ENCODE results near the gene LANCL3. TPM values are rescaled to one million over a fixed set of nuclear protein-coding genes. Genes with fewer than 3 reads are reported as not detected.
A peak's percentile ranks its signal among the peaks of the same experiment; 100 is the strongest.
"Not testable (repeated sequence)": the region's sequence is repeated elsewhere in the genome, so short reads cannot be mapped to it uniquely, and the experiment has no call there.

Gene LANCL3
- total RNA-seq (2021; ENCODE audit: unreplicated experiment) (0.03 TPM), Bru-seq, nascent RNA (not detected), BruChase-seq, experiment 1, labeled RNA remaining after a 2-hour chase (percentile 12 among the genes with signal in this experiment), BruChase-seq, experiment 2, labeled RNA remaining after a 6-hour chase (not detected)
- polyA plus RNA-seq (2012; ENCODE audit: insufficient read length): not detected
- long read RNA-seq: 0 reads

- CTCF ChIA-PET; H3K27me3 ChIP-seq (ENCODE audit: control insufficient read depth, insufficient read depth, low read length); H3K4me1 ChIP-seq (ENCODE audit: control insufficient read depth, insufficient read depth, low read length); DNase-seq (ENCODE audit: low read depth, low spot score); intact Hi-C loops (cut with micrococcal nuclease; ENCODE audit: unreplicated experiment); H3K27ac ChIP-seq (ENCODE audit: low read length); BruUV-seq (replicated peaks); POLR2A ChIA-PET; H3K9me3 ChIP-seq (ENCODE audit: control insufficient read depth, insufficient read depth, low read depth, low read length); in situ Hi-C loops (cut with HindIII; ENCODE audit: low pct_unique_long_range_greater_than_20kb, low sequenced_read_pairs); H3K36me3 ChIP-seq (ENCODE audit: control insufficient read depth, insufficient read depth, low read length): not testable (repeated sequence)
- ATAC-seq: peak; percentile 60
- H3K4me3 ChIP-seq (ENCODE audit: low read depth in 2 of 2, low read length in 2 of 2): peak within 1 kb of the TSS in 1 of 2 experiments; percentile 8; a peak in 1 of 4 replicates
Observed at GRCh38 chrX:37571426-37572107, at the start of gene LANCL3. TSS of gene LANCL3 (plus strand) at chrX:37571661. CDS start at chrX:37571871, 210 bp downstream.

- H3K4me3 ChIP-seq (ENCODE audit: low read depth in 2 of 2, low read length in 2 of 2); ATAC-seq; H3K27ac ChIP-seq (ENCODE audit: low read length); DNase-seq (ENCODE audit: low read depth, low spot score); H3K9me3 ChIP-seq (ENCODE audit: control insufficient read depth, insufficient read depth, low read depth, low read length); H3K27me3 ChIP-seq (ENCODE audit: control insufficient read depth, insufficient read depth, low read length); H3K4me1 ChIP-seq (ENCODE audit: control insufficient read depth, insufficient read depth, low read length); H3K36me3 ChIP-seq (ENCODE audit: control insufficient read depth, insufficient read depth, low read length); in situ Hi-C loops (cut with HindIII; ENCODE audit: low pct_unique_long_range_greater_than_20kb, low sequenced_read_pairs); BruUV-seq (replicated peaks); POLR2A ChIA-PET; CTCF ChIA-PET; intact Hi-C loops (cut with micrococcal nuclease; ENCODE audit: unreplicated experiment): not testable (repeated sequence)
Observed at GRCh38 chrX:37523673-37524072, 47.8 kb upstream of the LANCL3 start.

GRCh38 chrX:37541991-37542390, 29.5 kb upstream of the LANCL3 start:
- CTCF ChIA-PET: no interaction called here
- no TSS peak for BruUV-seq (replicated peaks)
- H3K9me3 ChIP-seq (ENCODE audit: control insufficient read depth, insufficient read depth, low read depth, low read length): no peaks in the 10 kb centered on the region
- in situ Hi-C loops (cut with HindIII; ENCODE audit: low pct_unique_long_range_greater_than_20kb, low sequenced_read_pairs): no loop called here
- H3K27ac ChIP-seq (ENCODE audit: low read length): no peak overlapping the region
- POLR2A ChIA-PET: no interaction called here
- DNase-seq (ENCODE audit: low read depth, low spot score) (no peak), ATAC-seq (no peak)
- no peak overlapping the region for H3K4me3 ChIP-seq (ENCODE audit: low read depth in 2 of 2, low read length in 2 of 2)
- no peaks in the 10 kb centered on the region for H3K4me1 ChIP-seq (ENCODE audit: control insufficient read depth, insufficient read depth, low read length)
- TF ChIP-seq POLR2AphosphoS5 (IDR thresholded peaks at IDR 0.05; ENCODE audit: low read depth, low read length) (no peak), TCF7L2 (IDR thresholded peaks at IDR 0.05; ENCODE audit: low read depth, low read length) (no peak)
- H3K36me3 ChIP-seq (ENCODE audit: control insufficient read depth, insufficient read depth, low read length): no peaks in the 10 kb centered on the region
- no peaks in the 10 kb centered on the region for H3K27me3 ChIP-seq (ENCODE audit: control insufficient read depth, insufficient read depth, low read length)
- intact Hi-C loops (cut with micrococcal nuclease; ENCODE audit: unreplicated experiment): no loop called here

DNA sequence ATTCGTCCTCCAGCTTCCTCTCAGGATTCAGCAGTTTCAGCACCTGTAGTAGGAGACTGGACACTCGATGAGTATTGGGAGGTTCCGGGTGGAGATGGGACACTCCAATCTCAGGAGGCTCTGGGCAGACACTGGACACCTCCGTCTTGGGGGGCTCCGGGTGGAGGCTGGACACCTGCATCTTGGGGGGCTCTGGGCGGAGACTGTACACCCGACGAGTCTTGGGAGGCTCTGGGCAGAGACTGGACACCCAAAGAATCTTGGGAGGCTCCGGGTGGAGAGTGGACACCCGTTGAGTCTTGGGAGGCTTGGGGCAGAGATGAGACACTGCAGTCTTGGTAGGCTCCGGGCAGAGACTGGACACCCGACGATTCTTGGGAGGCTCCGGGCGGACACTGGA, 28.7 kb upstream of the LANCL3 start:
- Histone ChIP-seq H3K9me3 (ENCODE audit: control insufficient read depth, insufficient read depth, low read depth, low read length) (no peaks in the 10 kb centered on the region), H3K27ac (ENCODE audit: low read length) (no peak overlapping the region), H3K4me1 (ENCODE audit: control insufficient read depth, insufficient read depth, low read length) (no peaks in the 10 kb centered on the region), H3K36me3 (ENCODE audit: control insufficient read depth, insufficient read depth, low read length) (no peaks in the 10 kb centered on the region), H3K4me3 (ENCODE audit: low read depth in 2 of 2, low read length in 2 of 2) (no peak overlapping the region), H3K27me3 (ENCODE audit: control insufficient read depth, insufficient read depth, low read length) (no peaks in the 10 kb centered on the region)
- no TSS peak for BruUV-seq (replicated peaks)
- in situ Hi-C loops (cut with HindIII; ENCODE audit: low pct_unique_long_range_greater_than_20kb, low sequenced_read_pairs) (no loop called here), intact Hi-C loops (cut with micrococcal nuclease; ENCODE audit: unreplicated experiment) (no loop called here)
- ATAC-seq (no peak), DNase-seq (ENCODE audit: low read depth, low spot score) (no peak)
- TF ChIP-seq, protein P1, sequence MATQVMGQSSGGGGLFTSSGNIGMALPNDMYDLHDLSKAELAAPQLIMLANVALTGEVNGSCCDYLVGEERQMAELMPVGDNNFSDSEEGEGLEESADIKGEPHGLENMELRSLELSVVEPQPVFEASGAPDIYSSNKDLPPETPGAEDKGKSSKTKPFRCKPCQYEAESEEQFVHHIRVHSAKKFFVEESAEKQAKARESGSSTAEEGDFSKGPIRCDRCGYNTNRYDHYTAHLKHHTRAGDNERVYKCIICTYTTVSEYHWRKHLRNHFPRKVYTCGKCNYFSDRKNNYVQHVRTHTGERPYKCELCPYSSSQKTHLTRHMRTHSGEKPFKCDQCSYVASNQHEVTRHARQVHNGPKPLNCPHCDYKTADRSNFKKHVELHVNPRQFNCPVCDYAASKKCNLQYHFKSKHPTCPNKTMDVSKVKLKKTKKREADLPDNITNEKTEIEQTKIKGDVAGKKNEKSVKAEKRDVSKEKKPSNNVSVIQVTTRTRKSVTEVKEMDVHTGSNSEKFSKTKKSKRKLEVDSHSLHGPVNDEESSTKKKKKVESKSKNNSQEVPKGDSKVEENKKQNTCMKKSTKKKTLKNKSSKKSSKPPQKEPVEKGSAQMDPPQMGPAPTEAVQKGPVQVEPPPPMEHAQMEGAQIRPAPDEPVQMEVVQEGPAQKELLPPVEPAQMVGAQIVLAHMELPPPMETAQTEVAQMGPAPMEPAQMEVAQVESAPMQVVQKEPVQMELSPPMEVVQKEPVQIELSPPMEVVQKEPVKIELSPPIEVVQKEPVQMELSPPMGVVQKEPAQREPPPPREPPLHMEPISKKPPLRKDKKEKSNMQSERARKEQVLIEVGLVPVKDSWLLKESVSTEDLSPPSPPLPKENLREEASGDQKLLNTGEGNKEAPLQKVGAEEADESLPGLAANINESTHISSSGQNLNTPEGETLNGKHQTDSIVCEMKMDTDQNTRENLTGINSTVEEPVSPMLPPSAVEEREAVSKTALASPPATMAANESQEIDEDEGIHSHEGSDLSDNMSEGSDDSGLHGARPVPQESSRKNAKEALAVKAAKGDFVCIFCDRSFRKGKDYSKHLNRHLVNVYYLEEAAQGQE (IDR thresholded peaks at IDR 0.05; ENCODE audit: insufficient read depth in 1 of 2, low read depth in 2 of 2, low read length in 1 of 2): no peak
- TF ChIP-seq POLR2AphosphoS5 (IDR thresholded peaks at IDR 0.05; ENCODE audit: low read depth, low read length) (no peak), TCF7L2 (IDR thresholded peaks at IDR 0.05; ENCODE audit: low read depth, low read length) (no peak), SIN3A (IDR thresholded peaks at IDR 0.05; ENCODE audit: borderline replicate concordance, insufficient read depth, low read depth, low read length) (no peak)
- POLR2A ChIA-PET: no interaction called here
- CTCF ChIA-PET: no interaction called here

All from Panc1 (cell line).